HepG2 (cell line): ENCODE data around the gene KTI12. TPM values are rescaled to one million over a fixed set of nuclear protein-coding genes. Genes with fewer than 3 reads are reported as not detected.
A peak's percentile ranks its signal among the peaks of the same experiment; 100 is the strongest.

Experiments used
- HDAC6 ChIP-seq: fragments of 200-600 bp; sonication (generic); IDR thresholded peaks from 2 replicates; pipeline ENCODE4 v1.7.0; 2017; ENCODE audit warnings: mild to moderate bottlenecking, antibody characterized with exemption, low read length, low read depth
- HNRNPUL1 ChIP-seq: fragments of 200-400 bp; formaldehyde crosslinking; IDR thresholded peaks from 2 replicates; pipeline ENCODE4 v1.6.1; 2017; ENCODE audit warnings: low read depth, mild to moderate bottlenecking, low read length, moderate library complexity
- KDM2A ChIP-seq: sonication (generic); formaldehyde crosslinking; IDR thresholded peaks from 2 replicates; pipeline ENCODE4 v1.4.0; 2020; ENCODE audit warnings: low read depth, missing genetic modification reagents, borderline replicate concordance
- KDM4B ChIP-seq: sonication (generic); formaldehyde crosslinking; IDR thresholded peaks from 2 replicates; pipeline ENCODE4 v1.4.0; 2020; ENCODE audit warnings: missing genetic modification reagents
- MBNL3 ChIP-seq: fragments of 250-450 bp; sonication (Bioruptor Pico); conservative IDR thresholded peaks from 2 replicates; pipeline ENCODE4 v1.8.0; 2022; ENCODE audit warnings: mild to moderate bottlenecking, inconsistent platforms
- RBFOX2 ChIP-seq: fragments of 200-400 bp; formaldehyde crosslinking; IDR thresholded peaks from 2 replicates; pipeline ENCODE4 v1.6.1; 2017; ENCODE audit warnings: low read depth, mild to moderate bottlenecking, low read length
- TOPORS ChIP-seq: sonication (generic); formaldehyde crosslinking; IDR thresholded peaks from 2 replicates; pipeline ENCODE4 v1.8.0; 2023; ENCODE audit warnings: mild to moderate bottlenecking, missing genetic modification reagents
- ZBTB7B ChIP-seq: sonication (generic); formaldehyde crosslinking; IDR thresholded peaks from 2 replicates; pipeline ENCODE4 v1.4.0; 2020; ENCODE audit warnings: missing genetic modification reagents
- ZKSCAN5 ChIP-seq: sonication (generic); formaldehyde crosslinking; IDR thresholded peaks from 2 replicates; pipeline ENCODE4 v1.5.1; 2020; ENCODE audit warnings: mild to moderate bottlenecking, missing genetic modification reagents
- ZNF773 ChIP-seq: sonication (generic); formaldehyde crosslinking; IDR thresholded peaks from 2 replicates; pipeline ENCODE4 v1.4.0; 2020; ENCODE audit warnings: missing genetic modification reagents, borderline replicate concordance
- polyA plus RNA-seq, 8 experiments: library from polyadenylated mRNA; depleted of rRNA in 3 of 8; stranded (reverse) in 7 of 8; unstranded in 1 of 8; fragments of >200 nt; fragmentation: Illumina TruSeq in 4 of 8; extraction: Trizol in 4 of 8; gene quantifications; 2 replicates each; pipeline versions ENCODE4 v1.2.1 to v1.2.3, GENCODE V29; 2011 to 2016; ENCODE audit warnings: low read depth in 4 of 8, missing spikeins in 1 of 8, mixed read lengths in 1 of 8; ENCODE audit not compliant: insufficient read depth in 1 of 8
- total RNA-seq, 5 experiments: library from RNA; depleted of rRNA; stranded (reverse); fragments of >200 nt; fragmentation: Illumina TruSeq; extraction: Trizol; gene quantifications; 2 replicates each; pipeline ENCODE4 v1.2.3, GENCODE V29; 2016; ENCODE audit warnings: low read depth in 1 of 5
- TF ChIP-seq, protein P1 (sequence below): sonication (generic); formaldehyde crosslinking; IDR thresholded peaks from 2 replicates; pipeline ENCODE4 v1.4.0; 2020; ENCODE audit warnings: missing genetic modification reagents
- TF ChIP-seq, protein P2 (sequence below): IDR thresholded peaks from 2 replicates; pipeline ENCODE4 v1.6.1; 2016; ENCODE audit warnings: low read depth, missing genetic modification reagents, missing compliant biosample characterization
- TF ChIP-seq, protein P3 (sequence below): sonication (generic); formaldehyde crosslinking; IDR thresholded peaks from 2 replicates; pipeline ENCODE4 v1.4.0; 2020; ENCODE audit warnings: missing genetic modification reagents
- TF ChIP-seq, protein P4 (sequence below): fragments of 450-650 bp; IDR thresholded peaks from 2 replicates; pipeline ENCODE4 v1.6.1; 2017

Gene KTI12
- total and polyA plus RNA-seq, 2 of the 13 experiments (the other 11 are each of a cell fraction or from before 2014, with no cell fraction given) = 7.4 to 10.2 TPM

DNA sequence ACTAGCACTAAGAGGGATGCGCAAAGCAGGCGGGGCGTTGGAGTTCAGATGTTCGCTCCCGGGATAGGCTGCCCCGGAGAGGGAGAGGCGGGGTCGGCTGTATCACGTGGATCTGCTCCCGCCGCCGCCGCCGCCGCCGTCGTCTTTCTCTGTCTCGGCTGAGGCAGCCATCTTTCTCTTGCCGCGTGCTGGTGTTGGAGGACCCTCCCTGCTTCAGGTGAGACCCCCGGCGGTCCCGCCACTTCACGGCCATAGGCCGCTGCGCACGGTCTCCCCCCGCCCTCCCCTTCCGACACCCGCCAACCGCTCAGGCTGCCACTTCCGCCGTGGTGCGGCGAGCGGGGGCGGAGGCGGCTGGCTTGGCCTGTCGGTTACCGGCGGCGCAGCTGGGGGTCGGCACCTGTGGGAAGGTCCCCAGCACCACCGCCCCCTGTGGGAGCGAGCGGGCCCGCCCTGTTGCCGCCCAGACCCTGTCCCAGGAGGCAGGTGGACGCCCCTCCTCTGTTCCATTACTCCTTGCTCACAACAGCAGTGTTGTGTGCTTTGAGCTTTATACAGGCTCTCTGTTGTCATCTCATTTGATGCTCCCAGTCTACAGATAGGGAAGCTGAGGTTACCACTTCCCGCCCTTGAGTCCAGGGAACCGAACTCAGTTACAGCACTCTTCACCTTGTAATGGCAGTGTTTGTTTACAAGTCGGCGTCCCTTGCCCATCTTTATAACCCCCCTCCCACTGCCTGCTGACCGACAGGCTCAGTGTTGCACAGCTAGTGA lies 22.7 kb upstream of the KTI12 start, which contains the start of gene BTF3L4 (continued):
- no peak for TF ChIP-seq HNRNPUL1
- TF ChIP-seq TOPORS (CRISPR knock-in tag) = peak; percentile 64; the same call in 1 of the 2 replicates
- no peak for TF ChIP-seq MBNL3
- 0 out of 2 replicates have a peak, but pooled peaks have one; percentile 23 for TF ChIP-seq ZBTB7B
- TF ChIP-seq, protein P1, sequence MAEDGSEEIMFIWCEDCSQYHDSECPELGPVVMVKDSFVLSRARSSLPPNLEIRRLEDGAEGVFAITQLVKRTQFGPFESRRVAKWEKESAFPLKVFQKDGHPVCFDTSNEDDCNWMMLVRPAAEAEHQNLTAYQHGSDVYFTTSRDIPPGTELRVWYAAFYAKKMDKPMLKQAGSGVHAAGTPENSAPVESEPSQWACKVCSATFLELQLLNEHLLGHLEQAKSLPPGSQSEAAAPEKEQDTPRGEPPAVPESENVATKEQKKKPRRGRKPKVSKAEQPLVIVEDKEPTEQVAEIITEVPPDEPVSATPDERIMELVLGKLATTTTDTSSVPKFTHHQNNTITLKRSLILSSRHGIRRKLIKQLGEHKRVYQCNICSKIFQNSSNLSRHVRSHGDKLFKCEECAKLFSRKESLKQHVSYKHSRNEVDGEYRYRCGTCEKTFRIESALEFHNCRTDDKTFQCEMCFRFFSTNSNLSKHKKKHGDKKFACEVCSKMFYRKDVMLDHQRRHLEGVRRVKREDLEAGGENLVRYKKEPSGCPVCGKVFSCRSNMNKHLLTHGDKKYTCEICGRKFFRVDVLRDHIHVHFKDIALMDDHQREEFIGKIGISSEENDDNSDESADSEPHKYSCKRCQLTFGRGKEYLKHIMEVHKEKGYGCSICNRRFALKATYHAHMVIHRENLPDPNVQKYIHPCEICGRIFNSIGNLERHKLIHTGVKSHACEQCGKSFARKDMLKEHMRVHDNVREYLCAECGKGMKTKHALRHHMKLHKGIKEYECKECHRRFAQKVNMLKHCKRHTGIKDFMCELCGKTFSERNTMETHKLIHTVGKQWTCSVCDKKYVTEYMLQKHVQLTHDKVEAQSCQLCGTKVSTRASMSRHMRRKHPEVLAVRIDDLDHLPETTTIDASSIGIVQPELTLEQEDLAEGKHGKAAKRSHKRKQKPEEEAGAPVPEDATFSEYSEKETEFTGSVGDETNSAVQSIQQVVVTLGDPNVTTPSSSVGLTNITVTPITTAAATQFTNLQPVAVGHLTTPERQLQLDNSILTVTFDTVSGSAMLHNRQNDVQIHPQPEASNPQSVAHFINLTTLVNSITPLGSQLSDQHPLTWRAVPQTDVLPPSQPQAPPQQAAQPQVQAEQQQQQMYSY (CRISPR knock-in tag) = 0 out of 2 replicates have a peak, but pooled peaks have one; percentile 29
- TF ChIP-seq, protein P2, sequence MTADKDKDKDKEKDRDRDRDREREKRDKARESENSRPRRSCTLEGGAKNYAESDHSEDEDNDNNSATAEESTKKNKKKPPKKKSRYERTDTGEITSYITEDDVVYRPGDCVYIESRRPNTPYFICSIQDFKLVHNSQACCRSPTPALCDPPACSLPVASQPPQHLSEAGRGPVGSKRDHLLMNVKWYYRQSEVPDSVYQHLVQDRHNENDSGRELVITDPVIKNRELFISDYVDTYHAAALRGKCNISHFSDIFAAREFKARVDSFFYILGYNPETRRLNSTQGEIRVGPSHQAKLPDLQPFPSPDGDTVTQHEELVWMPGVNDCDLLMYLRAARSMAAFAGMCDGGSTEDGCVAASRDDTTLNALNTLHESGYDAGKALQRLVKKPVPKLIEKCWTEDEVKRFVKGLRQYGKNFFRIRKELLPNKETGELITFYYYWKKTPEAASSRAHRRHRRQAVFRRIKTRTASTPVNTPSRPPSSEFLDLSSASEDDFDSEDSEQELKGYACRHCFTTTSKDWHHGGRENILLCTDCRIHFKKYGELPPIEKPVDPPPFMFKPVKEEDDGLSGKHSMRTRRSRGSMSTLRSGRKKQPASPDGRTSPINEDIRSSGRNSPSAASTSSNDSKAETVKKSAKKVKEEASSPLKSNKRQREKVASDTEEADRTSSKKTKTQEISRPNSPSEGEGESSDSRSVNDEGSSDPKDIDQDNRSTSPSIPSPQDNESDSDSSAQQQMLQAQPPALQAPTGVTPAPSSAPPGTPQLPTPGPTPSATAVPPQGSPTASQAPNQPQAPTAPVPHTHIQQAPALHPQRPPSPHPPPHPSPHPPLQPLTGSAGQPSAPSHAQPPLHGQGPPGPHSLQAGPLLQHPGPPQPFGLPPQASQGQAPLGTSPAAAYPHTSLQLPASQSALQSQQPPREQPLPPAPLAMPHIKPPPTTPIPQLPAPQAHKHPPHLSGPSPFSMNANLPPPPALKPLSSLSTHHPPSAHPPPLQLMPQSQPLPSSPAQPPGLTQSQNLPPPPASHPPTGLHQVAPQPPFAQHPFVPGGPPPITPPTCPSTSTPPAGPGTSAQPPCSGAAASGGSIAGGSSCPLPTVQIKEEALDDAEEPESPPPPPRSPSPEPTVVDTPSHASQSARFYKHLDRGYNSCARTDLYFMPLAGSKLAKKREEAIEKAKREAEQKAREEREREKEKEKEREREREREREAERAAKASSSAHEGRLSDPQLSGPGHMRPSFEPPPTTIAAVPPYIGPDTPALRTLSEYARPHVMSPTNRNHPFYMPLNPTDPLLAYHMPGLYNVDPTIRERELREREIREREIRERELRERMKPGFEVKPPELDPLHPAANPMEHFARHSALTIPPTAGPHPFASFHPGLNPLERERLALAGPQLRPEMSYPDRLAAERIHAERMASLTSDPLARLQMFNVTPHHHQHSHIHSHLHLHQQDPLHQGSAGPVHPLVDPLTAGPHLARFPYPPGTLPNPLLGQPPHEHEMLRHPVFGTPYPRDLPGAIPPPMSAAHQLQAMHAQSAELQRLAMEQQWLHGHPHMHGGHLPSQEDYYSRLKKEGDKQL = no peak
- TF ChIP-seq, protein P3, sequence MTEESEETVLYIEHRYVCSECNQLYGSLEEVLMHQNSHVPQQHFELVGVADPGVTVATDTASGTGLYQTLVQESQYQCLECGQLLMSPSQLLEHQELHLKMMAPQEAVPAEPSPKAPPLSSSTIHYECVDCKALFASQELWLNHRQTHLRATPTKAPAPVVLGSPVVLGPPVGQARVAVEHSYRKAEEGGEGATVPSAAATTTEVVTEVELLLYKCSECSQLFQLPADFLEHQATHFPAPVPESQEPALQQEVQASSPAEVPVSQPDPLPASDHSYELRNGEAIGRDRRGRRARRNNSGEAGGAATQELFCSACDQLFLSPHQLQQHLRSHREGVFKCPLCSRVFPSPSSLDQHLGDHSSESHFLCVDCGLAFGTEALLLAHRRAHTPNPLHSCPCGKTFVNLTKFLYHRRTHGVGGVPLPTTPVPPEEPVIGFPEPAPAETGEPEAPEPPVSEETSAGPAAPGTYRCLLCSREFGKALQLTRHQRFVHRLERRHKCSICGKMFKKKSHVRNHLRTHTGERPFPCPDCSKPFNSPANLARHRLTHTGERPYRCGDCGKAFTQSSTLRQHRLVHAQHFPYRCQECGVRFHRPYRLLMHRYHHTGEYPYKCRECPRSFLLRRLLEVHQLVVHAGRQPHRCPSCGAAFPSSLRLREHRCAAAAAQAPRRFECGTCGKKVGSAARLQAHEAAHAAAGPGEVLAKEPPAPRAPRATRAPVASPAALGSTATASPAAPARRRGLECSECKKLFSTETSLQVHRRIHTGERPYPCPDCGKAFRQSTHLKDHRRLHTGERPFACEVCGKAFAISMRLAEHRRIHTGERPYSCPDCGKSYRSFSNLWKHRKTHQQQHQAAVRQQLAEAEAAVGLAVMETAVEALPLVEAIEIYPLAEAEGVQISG (CRISPR knock-in tag) = peak; percentile 74; the same call in 1 of the 2 replicates
- TF ChIP-seq ZNF773 (CRISPR knock-in tag) = 0 out of 2 replicates have a peak, but pooled peaks have one; percentile 80
- peak; percentile 60; the same call in 1 of the 2 replicates for TF ChIP-seq KDM2A (CRISPR knock-in tag)
- peak; percentile 91 for TF ChIP-seq RBFOX2
- TF ChIP-seq, protein P4, sequence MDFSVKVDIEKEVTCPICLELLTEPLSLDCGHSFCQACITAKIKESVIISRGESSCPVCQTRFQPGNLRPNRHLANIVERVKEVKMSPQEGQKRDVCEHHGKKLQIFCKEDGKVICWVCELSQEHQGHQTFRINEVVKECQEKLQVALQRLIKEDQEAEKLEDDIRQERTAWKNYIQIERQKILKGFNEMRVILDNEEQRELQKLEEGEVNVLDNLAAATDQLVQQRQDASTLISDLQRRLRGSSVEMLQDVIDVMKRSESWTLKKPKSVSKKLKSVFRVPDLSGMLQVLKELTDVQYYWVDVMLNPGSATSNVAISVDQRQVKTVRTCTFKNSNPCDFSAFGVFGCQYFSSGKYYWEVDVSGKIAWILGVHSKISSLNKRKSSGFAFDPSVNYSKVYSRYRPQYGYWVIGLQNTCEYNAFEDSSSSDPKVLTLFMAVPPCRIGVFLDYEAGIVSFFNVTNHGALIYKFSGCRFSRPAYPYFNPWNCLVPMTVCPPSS = no peak
- TF ChIP-seq HDAC6 = no peak
- TF ChIP-seq ZKSCAN5 = no peak
- no peak for TF ChIP-seq KDM4B (CRISPR knock-in tag)
